ENCODE data around the gene TMEM219.
"Not testable (repeated sequence)": the region's sequence is repeated elsewhere in the genome, so short reads cannot be mapped to it uniquely, and the experiment has no call there.

The TMEM219 gene

GRCh38 chr16:29961479-29962343 is at the start of gene TMEM219:
Gene TMEM219 (plus strand): TSS chr16:29962079. CDS start chr16:29963144, 1,065 bp downstream.
- intact Hi-C loops (cut with DNase I): loop anchor here (1.0 to 5.0 kb wide), 2 partner anchors 12 to 34 kb away; partner anchors contain the start of genes KCTD13 and TAOK2
- peak; percentile 69 to 96 (median 92) for DNase-seq

- intact Hi-C loops (cut with DNase I): no loop called here
- no peak for DNase-seq
These were observed 49.8 kb upstream of the TMEM219 start for GRCh38 chr16:29912087-29912486.

DNA sequence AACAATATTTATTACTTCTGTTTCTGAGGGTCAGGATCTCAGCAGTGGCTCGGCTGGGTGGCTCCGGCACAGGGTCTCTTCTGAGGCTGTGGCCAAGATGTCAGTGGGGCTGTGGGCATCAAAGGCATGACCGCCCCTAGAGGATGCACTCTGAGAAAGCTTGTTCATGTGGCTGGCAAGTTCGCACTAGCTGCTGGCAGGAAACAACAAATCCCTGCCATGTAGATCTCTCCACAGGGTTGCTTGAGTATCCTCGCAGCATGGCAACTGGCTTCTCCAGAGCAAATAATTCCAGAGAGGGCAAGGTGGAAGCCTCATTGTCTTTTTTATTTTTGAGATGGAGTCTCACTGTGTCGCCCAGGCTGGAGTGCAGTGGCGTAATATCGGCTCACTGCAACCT is 48.4 kb upstream of the TMEM219 start:
- no peak for DNase-seq
- intact Hi-C loops (cut with DNase I): no loop called here

DNA sequence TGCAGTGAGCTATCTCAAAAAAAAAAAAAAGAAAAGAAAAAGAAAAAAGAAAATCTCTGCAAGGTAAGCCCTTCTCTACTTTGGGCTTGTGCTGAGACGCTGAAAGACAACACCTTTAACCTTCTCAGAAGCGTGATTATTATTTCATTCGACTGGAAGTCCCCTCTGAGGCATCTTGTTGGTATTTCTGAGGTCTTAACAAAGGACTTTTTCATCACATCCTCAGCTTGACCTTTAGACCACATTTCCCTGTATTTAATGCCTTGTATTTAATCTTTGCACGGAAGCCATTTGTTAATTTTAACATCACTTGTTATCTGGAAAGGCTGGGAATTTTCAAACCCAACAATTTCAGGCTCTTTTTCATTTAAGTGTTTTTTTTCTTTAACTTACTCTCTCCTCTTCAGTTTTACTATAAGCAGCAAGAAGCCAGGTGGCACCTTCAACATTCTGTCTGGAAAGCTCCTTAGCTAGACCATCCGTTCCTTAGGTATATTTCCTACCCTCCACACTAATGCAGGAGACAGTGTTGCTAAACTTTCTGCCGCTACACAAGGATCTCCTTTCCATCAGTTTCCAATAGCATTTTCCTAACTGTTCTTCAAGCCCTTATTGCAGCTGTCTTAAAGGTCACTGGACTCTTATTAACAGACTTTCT is 46.2 kb upstream of the TMEM219 start:
- peak in 1 of 42 donors; percentile 3 for DNase-seq
- intact Hi-C loops (cut with DNase I): no loop called here

GRCh38 chr16:29916979-29917378 is 44.9 kb upstream of the TMEM219 start:
- intact Hi-C loops (cut with DNase I): no loop called here
- DNase-seq: no peak

DNA sequence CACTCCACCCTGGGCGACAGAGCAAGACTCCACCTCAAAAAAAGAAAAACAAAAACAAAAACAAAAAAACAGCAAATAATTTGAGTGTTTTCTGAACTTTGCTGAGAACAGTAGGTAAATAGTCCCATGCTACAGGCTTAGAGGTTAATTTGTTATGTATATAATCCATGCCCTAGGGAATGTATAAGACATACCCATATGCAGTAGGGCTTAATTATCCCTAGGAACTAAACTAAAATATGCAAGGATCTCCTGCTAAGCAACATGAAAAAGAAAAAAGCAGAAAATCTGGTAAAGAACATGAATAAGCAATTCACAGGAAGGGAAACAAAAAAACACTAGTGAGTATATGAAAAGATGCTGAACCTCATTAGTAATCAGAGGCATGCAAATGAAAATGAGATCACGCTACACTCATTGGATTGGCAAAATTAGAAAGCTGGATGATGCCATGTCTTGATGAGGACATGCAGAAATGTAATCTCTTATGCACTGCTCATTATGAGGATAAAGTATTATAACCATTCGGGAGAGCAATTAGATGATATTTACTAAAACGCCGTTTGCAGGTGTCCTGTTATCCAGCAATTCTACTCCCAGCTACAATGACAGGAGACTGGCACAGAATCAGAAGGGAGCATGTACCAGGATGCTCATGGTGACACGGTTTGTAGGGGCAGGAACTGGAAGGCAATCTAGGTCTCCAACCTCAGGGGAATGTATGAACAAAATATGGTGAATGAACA is 41.4 kb upstream of the TMEM219 start:
- intact Hi-C loops (cut with DNase I): loop anchor here (10.0 kb wide), 1 partner anchor 106 kb away; the partner anchor contains the start of genes PAGR1 and PRRT2
- DNase-seq: peak in 7 of 42 donors; percentile 34 to 63 (median 55)

DNA sequence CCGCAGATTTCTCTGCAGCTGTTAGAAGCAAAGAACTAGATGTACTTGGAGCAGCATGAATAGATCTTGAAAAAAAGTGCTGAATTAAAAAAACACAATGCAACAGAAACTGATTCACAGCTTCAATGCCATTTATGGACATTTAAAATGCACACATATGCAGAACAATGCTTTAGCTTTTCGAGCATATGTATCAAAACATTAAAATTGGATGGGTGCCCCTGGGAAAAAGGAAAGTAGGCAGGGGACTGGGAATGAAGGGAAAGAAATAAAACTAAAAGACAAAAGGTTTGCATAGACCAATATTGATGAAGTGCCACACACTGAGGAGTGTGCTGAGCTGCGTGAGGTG is 40.9 kb upstream of the TMEM219 start:
- no peak for DNase-seq
- intact Hi-C loops (cut with DNase I): loop anchor here (10.0 kb wide), 1 partner anchor 106 kb away; the partner anchor contains the start of genes PAGR1 and PRRT2

GRCh38 chr16:29922326-29922725 is 39.6 kb upstream of the TMEM219 start:
- DNase-seq: no peak
- intact Hi-C loops (cut with DNase I): loop anchor here (10.0 kb wide), 1 partner anchor 108 kb away; the partner anchor contains the start of genes PAGR1 and PRRT2

GRCh38 chr16:29922986-29923501 is 38.8 kb upstream of the TMEM219 start:
- peak in 1 of 42 donors; percentile 13 for DNase-seq
- intact Hi-C loops (cut with DNase I): loop anchor here (10.0 kb wide), 1 partner anchor 108 kb away; the partner anchor contains the start of genes PAGR1 and PRRT2

- peak in 4 of 42 donors; percentile 22 to 41 (median 30) for DNase-seq
- intact Hi-C loops (cut with DNase I): loop anchor here (5.0 to 10.0 kb wide), 2 partner anchors 37 to 110 kb away; partner anchors contain the start of genes PAGR1, PRRT2 and TMEM219
These were observed 36.6 kb upstream of the TMEM219 start for GRCh38 chr16:29925105-29925756.

- DNase-seq: peak; percentile 63 to 94 (median 86)
- intact Hi-C loops (cut with DNase I): loop anchor here (2.0 to 10.0 kb wide), 3 partner anchors 36 to 111 kb away; partner anchors contain the start of genes PAGR1, PRRT2, TAOK2 and TMEM219
These were observed 35.8 kb upstream of the TMEM219 start, which contains the start of gene KCTD13 for GRCh38 chr16:29925781-29926710. Gene KCTD13 (minus strand): TSS chr16:29926226. CDS start chr16:29926033, 193 bp downstream.

- intact Hi-C loops (cut with DNase I): loop anchor here (2.0 to 10.0 kb wide), 3 partner anchors 36 to 112 kb away; partner anchors contain the start of genes PAGR1, PRRT2, TAOK2 and TMEM219
- peak in 25 of 42 donors; percentile 23 to 71 (median 44) for DNase-seq
These were observed 35.2 kb upstream of the TMEM219 start for GRCh38 chr16:29926711-29927052.

GRCh38 chr16:29927070-29927905 is 34.6 kb upstream of the TMEM219 start:
- DNase-seq: peak in 20 of 42 donors; percentile 15 to 62 (median 38)
- intact Hi-C loops (cut with DNase I): loop anchor here (2.0 to 10.0 kb wide), 3 partner anchors 35 to 112 kb away; partner anchors contain the start of genes PAGR1, PRRT2, TAOK2 and TMEM219

DNA sequence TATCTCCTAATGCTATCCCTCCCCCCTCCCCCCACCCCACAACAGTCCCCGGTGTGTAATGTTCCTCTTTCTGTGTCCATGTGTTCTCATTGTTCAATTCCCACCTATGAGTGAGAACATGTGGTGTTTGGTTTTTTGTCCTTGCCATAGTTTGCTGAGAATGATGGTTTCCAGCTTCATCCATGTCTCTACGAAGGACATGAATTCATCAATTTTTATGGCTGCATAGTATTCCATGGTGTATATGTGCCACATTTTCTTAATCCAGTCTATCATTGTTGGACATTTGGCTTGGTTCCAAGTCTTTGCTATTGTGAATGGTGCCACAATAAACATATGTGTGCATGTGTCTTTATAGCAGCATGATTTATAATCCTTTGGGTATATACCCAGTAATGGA is 30.1 kb upstream of the TMEM219 start:
- DNase-seq; intact Hi-C loops (cut with DNase I): not testable (repeated sequence)

DNA sequence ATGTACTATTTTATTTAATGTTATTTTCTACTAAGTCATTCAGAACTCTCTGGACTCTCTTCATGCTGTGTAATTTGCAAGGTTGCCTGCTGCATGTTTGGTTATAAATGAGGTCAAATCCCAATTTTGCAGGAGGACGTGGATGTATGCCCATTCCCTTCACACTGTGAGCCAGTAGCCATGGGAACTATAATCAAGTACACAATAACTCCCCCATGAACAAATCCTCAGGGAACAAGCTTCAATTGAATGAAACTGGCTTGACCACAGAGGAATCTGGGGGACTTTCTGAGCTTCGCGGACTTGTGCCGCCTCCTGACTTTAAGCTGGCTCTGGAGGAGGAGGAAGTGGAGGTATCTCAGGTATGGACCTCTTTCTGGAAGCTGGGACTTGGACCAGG is 21.2 kb upstream of the TMEM219 start:
- intact Hi-C loops (cut with DNase I): no loop called here
- no peak for DNase-seq
